ENCODE measurements around the gene MROH2B.

Gene MROH2B

GRCh38 chr5:40984884-40985283, 86.3 kb downstream of the MROH2B start:
- Histone ChIP-seq H3K27me3 (no peaks in the 10 kb centered on the region), H3K4me3 (no peak overlapping the region), H3K4me1 (no peaks in the 10 kb centered on the region), H3K27ac (no peak overlapping the region), H3K36me3 (no peaks in the 10 kb centered on the region), H3K9me3 (replicated peaks in 1 of 11) (0 out of 22 replicates have a peak, but pooled peaks cover 0 to 6% (median 0%) of the 10 kb centered on the region in 11 experiments), H3K9ac (no peak overlapping the region), H3K4me2 (no peak overlapping the region), H4K20me1 (no peaks in the 10 kb centered on the region)
- no peak for TF ChIP-seq Cebpa-rat (IDR thresholded peaks at IDR 0.05)

- Histone ChIP-seq H3K9me3 (replicated peaks in 1 of 11) (0 out of 22 replicates have a peak, but pooled peaks cover 0 to 6% (median 0%) of the 10 kb centered on the region in 11 experiments), H3K4me3 (no peak overlapping the region), H3K4me2 (no peak overlapping the region), H3K9ac (no peak overlapping the region), H3K4me1 (no peaks in the 10 kb centered on the region), H3K36me3 (no peaks in the 10 kb centered on the region), H3K27ac (no peak overlapping the region), H4K20me1 (no peaks in the 10 kb centered on the region), H3K27me3 (no peaks in the 10 kb centered on the region)
- TF ChIP-seq Cebpa-rat (IDR thresholded peaks at IDR 0.05), result no peak
Measured at GRCh38 chr5:40983781-40984180, 87.4 kb downstream of the MROH2B start.

GRCh38 chr5:40981420-40981819, 89.7 kb downstream of the MROH2B start:
- Histone ChIP-seq H3K36me3 (no peaks in the 10 kb centered on the region), H3K27ac (no peak overlapping the region), H3K4me2 (no peak overlapping the region), H3K27me3 (no peaks in the 10 kb centered on the region), H3K4me3 (no peak overlapping the region), H4K20me1 (no peaks in the 10 kb centered on the region), H3K4me1 (no peaks in the 10 kb centered on the region), H3K9me3 (replicated peaks in 1 of 11) (no peaks in the 10 kb centered on the region), H3K9ac (no peak overlapping the region)
- no peak for TF ChIP-seq Cebpa-rat (IDR thresholded peaks at IDR 0.05)

- H3K27me3 ChIP-seq, result no peaks in the 10 kb centered on the region
- no peak for TF ChIP-seq Cebpa-rat (IDR thresholded peaks at IDR 0.05)
Measured at GRCh38 chr5:40976836-40977235, 94.3 kb downstream of the MROH2B start.

GRCh38 chr5:40976041-40976440, 95.1 kb downstream of the MROH2B start:
- H3K27ac ChIP-seq, result no peak overlapping the region
- no peak overlapping the region for H3K4me3 ChIP-seq
- H3K27me3 ChIP-seq, result no peaks in the 10 kb centered on the region
- no peak overlapping the region for H3K9ac ChIP-seq
- H3K4me2 ChIP-seq, result no peak overlapping the region
- H3K36me3 ChIP-seq, result no peaks in the 10 kb centered on the region
- no peaks in the 10 kb centered on the region for H4K20me1 ChIP-seq
- H3K4me1 ChIP-seq, result no peaks in the 10 kb centered on the region
- no peak for TF ChIP-seq Cebpa-rat (IDR thresholded peaks at IDR 0.05)
- H3K9me3 ChIP-seq (replicated peaks in 1 of 11), result no peaks in the 10 kb centered on the region

More at GRCh38 chr5:40976836-40977235, 94.3 kb downstream of the MROH2B start:
- no peak overlapping the region for H3K27ac ChIP-seq
- H3K9ac ChIP-seq, result no peak overlapping the region
- no peaks in the 10 kb centered on the region for H4K20me1 ChIP-seq
- H3K36me3 ChIP-seq, result no peaks in the 10 kb centered on the region
- H3K9me3 ChIP-seq (replicated peaks in 1 of 11), result no peaks in the 10 kb centered on the region
- no peak overlapping the region for H3K4me2 ChIP-seq
- no peak overlapping the region for H3K4me3 ChIP-seq
- H3K4me1 ChIP-seq, result no peaks in the 10 kb centered on the region

GRCh38 chr5:40973364-40974004, 97.7 kb downstream of the MROH2B start:
- Histone ChIP-seq H3K9ac (no peak overlapping the region), H3K4me2 (no peak overlapping the region), H3K36me3 (no peaks in the 10 kb centered on the region), H3K4me3 (no peak overlapping the region), H4K20me1 (no peaks in the 10 kb centered on the region), H3K27me3 (no peaks in the 10 kb centered on the region), H3K4me1 (no peaks in the 10 kb centered on the region), H3K27ac (no peak overlapping the region), H3K9me3 (replicated peaks in 1 of 11) (no peaks in the 10 kb centered on the region)
- no peak for TF ChIP-seq Cebpa-rat (IDR thresholded peaks at IDR 0.05)

GRCh38 chr5:40972434-40972833, 98.7 kb downstream of the MROH2B start:
- no peak overlapping the region for H3K4me3 ChIP-seq
- no peak overlapping the region for H3K9ac ChIP-seq
- H3K27me3 ChIP-seq, result no peaks in the 10 kb centered on the region
- no peaks in the 10 kb centered on the region for H4K20me1 ChIP-seq
- no peaks in the 10 kb centered on the region for H3K9me3 ChIP-seq (replicated peaks in 1 of 11)
- H3K4me2 ChIP-seq, result no peak overlapping the region
- no peak for TF ChIP-seq Cebpa-rat (IDR thresholded peaks at IDR 0.05)
- H3K4me1 ChIP-seq, result no peaks in the 10 kb centered on the region
- no peak overlapping the region for H3K27ac ChIP-seq
- no peaks in the 10 kb centered on the region for H3K36me3 ChIP-seq

- Histone ChIP-seq H3K9ac (no peak overlapping the region), H3K27ac (no peak overlapping the region), H3K36me3 (no peaks in the 10 kb centered on the region), H3K27me3 (no peaks in the 10 kb centered on the region), H3K9me3 (replicated peaks in 1 of 11) (peaks cover 0 to 14% (median 0%) of the 10 kb centered on the region in 11 experiments; a peak in 6 of 22 replicates), H3K4me3 (no peak overlapping the region), H3K4me2 (no peak overlapping the region), H3K4me1 (peaks cover 0 to 22% (median 0%) of the 10 kb centered on the region in 10 experiments; a peak in 2 of 20 replicates), H4K20me1 (no peaks in the 10 kb centered on the region)
- TF ChIP-seq Cebpa-rat (IDR thresholded peaks at IDR 0.05), result no peak
Measured at GRCh38 chr5:40962207-40962955, 108.8 kb downstream of the MROH2B start.

GRCh38 chr5:40960037-40960436, 111.1 kb downstream of the MROH2B start:
- H4K20me1 ChIP-seq, result no peaks in the 10 kb centered on the region
- no peaks in the 10 kb centered on the region for H3K27me3 ChIP-seq
- H3K9me3 ChIP-seq (replicated peaks in 1 of 11), result peaks cover 0 to 14% (median 0%) of the 10 kb centered on the region in 11 experiments; a peak in 6 of 22 replicates
- H3K4me2 ChIP-seq, result peak overlapping the region in 2 of 11 experiments; percentile 26 to 38; a peak in 2 of 22 replicates
- H3K4me3 ChIP-seq, result no peak overlapping the region
- TF ChIP-seq Cebpa-rat (IDR thresholded peaks at IDR 0.05), result no peak
- H3K36me3 ChIP-seq, result no peaks in the 10 kb centered on the region
- no peak overlapping the region for H3K27ac ChIP-seq
- H3K4me1 ChIP-seq, result peaks cover 0 to 22% (median 0%) of the 10 kb centered on the region in 10 experiments; a peak in 2 of 20 replicates
- no peak overlapping the region for H3K9ac ChIP-seq

All from BLaER1 treated with 17β-estradiol and CSF1 and Interleukin-3, amounts not matched to agents 10 nM and 100 nM (cell line).